Kidney glomerular epithelial cell (primary cell): ENCODE data around the gene CXXC5.
A peak's percentile ranks its signal among the peaks of the same experiment; 100 is the strongest.

ENCODE experiments used
- DNase-seq: peaks from one replicate; lab custom pipeline; 2025; lab: John Stamatoyannopoulos, UW

Gene CXXC5

GRCh38 chr5:139695178-139695573 lies 47.0 kb downstream of the CXXC5 start:
- no peak for DNase-seq

GRCh38 chr5:139696167-139696893 lies 48.2 kb downstream of the CXXC5 start:
- DNase-seq: no peak

GRCh38 chr5:139696894-139697658 lies 48.9 kb downstream of the CXXC5 start:
- DNase-seq: peak; percentile 93

DNA sequence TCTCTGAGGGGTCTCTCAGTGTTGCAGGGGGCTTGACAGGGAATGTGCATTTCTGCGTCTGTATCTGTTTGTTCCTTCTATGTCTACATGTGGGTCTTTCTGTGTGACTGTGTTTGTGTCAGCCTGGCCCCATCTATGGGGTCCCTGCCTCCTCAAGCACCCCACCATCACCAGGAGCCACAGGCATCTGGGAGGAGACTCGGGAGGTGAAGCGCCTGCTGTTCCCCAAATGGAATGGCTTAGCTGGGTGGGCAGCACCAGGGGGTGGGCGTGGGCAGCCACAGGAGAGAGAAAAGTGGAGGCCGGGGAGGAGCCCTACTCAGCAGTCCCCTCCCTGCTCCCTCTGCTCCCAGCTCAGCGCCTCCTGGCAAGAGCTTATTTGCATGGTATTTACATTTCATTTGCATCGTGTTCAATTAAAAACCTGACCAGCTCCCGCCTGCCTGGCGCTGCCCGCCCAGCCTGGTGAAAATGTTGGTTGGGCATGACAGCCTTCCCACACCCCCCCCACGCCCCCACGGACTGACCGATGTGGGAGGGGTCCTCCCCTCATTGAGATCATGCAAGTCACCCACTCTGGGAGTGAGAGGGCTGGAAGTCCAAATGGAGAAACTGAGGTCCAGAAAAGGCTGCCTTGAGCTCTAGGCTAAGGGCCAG lies 50.5 kb downstream of the CXXC5 start:
- no peak for DNase-seq

DNA sequence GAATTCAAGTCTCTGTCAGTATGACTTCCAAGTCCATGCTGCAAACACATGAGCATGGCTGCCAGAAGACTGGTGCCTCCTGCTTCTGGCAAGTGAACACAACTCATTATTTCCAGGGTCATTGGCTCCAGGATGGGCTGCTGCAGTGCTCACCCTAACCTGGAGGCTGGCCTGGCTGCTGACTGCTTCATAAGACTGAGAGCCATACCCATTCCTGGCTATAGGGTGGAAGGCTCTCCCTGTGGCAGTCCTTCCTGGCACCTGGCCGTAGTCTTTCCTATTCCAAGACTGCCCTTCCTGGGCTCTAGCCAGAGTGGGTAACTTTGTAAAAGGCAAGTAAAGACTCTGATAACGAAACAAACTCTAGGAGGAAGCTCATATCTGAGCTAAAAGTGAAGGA lies 51.2 kb downstream of the CXXC5 start:
- DNase-seq: no peak

GRCh38 chr5:139700711-139701055 lies 52.5 kb downstream of the CXXC5 start:
- no peak for DNase-seq

- no peak for DNase-seq
Measured at GRCh38 chr5:139701056-139701741, 53.0 kb downstream of the CXXC5 start.

GRCh38 chr5:139702548-139702947 lies 54.4 kb downstream of the CXXC5 start:
- no peak for DNase-seq

GRCh38 chr5:139704748-139705147 lies 56.6 kb downstream of the CXXC5 start:
- DNase-seq: no peak

DNA sequence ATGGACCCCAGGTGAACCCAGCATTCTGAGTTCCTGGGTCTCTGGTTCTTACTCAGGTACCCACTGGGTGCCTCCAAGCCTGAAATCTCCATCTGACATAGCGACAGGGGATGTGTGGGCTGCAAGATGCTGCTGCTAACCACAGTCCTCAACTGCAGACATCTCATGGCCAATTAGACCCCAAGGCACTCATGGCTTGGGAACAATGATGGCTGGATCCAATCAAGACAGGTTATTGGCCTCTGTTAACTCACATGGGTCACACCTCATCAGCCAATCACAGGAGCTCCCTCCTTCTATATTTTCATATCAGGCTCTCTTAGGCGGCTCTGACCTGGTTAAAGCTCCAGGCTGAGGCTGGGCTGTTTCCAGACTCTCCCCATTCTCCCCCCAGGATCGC lies 57.0 kb downstream of the CXXC5 start:
- DNase-seq: no peak

DNA sequence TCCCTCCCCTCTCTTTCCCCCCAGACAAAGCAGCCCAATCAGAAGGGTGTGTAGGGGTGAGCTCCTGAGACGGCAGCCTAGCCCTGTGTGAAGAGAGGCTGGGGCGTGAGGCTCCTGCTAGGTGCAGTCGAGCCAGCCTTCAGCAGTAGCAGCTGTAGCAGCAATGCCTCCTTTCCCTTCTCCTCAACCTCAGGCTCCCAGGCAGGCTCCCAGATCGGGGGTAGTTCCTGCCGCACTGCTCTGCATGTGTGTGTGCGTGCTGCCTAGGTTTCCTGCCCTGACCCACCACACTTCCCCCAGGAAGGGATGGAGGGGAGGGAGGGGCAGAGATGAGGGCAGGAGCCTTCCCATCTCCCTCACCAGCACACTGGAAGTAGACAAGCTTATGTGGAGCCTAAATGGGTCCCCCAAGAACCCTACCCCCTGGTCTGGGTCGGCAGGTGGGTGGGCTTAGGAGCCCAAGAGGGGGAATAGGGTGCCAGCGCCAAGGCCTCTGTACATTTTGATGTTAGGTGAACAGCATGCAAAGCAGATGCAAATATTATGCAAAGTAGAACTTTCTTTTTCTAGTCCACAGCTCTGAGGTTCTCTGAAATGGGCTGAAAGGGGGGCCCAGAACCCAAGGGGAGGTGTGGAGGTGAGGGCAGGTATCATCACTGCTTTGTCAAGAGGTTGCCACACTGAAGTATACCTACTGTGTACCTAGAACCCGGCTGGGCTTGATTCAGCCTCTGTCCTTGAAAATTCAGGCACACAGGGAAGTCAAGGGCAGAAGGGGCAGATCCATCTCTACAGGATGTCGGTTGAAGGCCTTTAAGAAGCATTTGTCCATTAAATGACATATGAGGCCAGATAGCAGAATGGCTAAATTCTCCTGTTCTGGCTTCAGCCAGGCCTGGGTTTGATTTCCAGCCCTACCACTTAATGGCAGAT lies 57.8 kb downstream of the CXXC5 start:
- no peak for DNase-seq

DNA sequence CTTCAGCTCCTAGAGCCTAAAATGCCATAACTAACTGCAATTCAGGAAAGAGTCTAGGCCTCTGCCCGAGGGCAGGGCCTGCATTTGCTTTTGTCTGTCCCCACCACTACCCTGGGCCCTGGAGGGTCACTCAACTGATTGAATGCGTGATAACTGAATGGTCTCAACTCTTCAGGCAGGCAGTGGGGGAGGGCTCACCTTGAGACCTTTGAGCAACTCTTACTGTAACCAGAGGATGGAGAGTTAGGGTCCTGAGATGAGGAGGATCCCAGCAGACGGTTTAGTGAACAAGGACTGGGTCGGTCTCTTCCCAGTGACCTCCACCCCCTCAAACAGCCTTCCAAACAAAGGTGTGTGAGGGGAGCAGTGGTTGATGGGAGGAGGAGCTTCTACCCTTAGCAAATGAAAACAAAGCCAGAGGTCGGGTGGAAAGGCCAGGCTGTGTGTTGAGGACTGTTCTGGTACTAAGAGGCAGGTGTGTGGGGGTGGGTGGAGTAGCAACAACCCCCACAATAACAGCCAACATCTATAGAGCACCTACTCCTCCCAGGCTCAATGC lies 59.4 kb downstream of the CXXC5 start:
- DNase-seq: no peak

DNA sequence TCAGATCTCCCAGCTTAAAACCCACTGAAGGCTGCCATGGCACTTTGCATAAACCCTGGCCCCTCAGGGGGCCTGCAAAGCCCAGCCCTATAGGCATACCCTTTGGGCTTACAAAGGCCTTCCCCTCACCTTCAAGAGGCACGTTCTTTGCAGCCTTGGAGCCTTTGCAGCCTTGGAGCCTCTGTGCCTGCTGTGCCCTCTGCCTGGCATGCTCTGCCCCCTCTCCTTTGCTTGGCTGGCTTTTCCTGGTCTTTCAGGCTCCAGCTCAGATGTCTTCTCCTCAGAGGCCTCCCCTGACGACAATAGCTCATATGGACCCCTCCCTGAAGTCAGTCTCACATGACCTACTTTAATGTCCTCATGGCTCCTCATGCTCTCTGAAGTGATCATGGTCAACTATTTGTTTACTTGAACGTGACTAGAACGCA lies 60.3 kb downstream of the CXXC5 start:
- no peak for DNase-seq

GRCh38 chr5:139708877-139709581 lies 60.9 kb downstream of the CXXC5 start:
- DNase-seq: peak; percentile 99

DNA sequence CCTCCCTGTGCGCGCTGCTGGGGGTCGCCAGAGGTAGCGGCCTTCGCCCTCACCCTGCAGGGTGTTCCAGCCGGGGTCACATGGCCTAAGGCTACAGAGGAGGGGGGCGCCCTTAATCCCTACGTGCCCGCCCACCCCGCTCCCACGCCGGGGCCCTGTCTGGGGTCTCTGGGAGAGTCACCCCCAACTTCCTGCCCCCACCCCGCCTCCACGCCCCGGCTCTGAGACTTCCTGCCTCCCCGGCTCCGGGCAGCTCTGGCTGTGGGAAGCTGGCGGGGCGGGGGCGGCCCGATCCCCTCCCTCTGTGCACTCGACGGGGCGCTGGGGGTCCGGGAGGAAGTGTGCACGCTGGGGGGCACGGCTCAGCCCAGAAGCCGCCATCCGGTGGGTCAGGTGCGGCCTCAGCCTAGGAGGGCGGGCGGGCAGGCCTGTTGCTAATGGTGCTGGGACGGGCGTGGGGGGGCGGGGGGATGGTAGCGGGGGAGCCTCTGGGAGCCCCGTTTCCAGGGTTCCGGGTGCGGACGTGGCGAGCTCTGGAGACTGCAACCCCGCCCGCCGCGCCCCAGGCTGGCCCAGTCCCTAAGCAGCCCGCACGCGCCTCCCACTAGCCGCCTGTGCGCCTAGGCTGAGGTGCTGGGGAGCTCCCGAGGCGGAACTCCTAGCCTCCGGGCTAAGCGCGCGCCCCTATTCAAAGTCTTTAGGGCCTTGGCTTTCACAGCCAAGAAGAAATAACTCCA lies 61.6 kb downstream of the CXXC5 start:
- no peak for DNase-seq

DNA sequence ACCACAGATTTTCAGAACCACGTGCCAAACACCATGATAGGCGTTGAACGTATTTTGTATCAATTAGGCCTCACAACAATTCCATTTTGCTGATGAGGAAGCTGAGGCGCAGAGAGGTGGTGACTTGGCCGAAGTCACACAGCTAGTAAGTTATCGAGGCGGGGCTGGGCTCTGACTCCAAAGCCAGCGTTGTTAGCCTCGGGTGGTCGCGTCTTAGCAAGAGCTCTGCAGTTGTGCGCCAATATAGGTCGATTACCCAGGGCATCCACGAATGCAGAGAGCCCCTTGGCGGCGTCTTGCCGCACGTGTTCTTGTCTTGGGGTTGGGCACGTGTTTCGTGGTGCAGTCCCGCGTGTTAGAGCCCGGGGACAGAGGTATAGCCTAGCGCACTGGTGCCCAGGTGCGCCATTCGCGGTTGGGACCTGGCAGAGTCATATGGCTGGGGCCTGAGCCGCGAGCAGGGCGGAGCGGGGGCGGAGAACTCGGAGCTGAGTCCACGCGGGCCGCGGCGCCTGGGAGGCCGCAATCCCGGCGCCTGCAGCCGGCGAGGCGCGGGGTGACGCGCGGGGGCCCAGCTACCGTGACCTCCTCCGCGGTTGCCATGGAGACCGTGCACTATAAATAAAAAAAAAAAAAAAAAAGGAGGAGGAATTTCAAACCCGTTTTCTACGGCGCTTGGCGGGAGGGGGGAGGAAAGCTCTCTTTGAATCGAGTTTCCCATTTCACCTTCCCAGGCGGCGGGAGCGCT lies 62.3 kb downstream of the CXXC5 start:
- DNase-seq: peak; percentile 92

DNA sequence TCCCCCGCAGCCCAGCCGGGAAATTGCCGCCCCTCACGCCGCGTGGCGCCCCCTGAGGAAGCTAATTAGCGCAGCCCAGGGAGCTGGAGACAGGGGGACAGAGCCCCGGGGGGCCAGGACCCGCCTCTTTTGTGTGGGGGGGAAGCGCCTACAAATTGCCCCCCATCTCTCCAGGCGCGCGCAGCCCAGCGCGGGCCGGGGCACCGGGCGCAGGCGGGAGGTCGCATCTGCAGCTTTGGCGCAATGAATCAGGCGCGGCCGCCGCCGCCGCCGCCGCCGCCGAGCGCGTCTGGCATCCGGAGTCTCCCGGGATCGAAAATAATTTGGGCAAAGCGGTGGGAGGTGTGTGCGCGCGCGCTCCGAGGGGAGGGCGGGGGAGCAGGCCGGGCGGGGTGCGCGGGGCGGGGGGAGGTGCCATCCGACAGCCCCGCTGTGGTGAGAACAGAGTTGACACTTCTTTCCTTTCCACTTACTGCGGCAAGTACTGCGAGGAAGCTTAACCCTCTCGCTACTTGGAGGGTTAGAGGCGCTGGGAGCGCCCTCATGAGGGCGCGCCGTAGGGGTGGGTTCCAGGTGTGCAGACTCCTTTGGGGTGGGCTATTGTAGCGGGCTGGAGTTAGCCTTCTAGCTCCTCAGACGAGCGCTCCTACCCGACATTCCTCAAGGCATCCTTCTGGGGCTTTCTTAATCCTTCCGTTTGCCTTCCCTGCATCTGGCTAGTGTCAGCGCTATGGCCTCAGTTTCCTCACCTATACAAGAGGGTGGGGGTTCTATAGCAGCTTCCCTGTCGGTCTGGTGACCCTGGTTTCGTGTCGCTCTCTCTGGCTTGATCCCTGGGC lies 63.1 kb downstream of the CXXC5 start:
- peak; percentile 71 for DNase-seq

GRCh38 chr5:139711906-139712224 lies 63.7 kb downstream of the CXXC5 start:
- DNase-seq: no peak
